Fibroblast of the aortic adventitia (primary cell): ENCODE data around the gene CD276. TPM values are rescaled to one million over a fixed set of nuclear protein-coding genes. Genes with fewer than 3 reads are reported as not detected.

Experiments used
- DNase-seq: peaks from one replicate; pipeline ENCODE4 v3.0.0-alpha.2; 2010; ENCODE audit warnings: low read depth
- H3K4me3 ChIP-seq: 2 replicates; pipeline ENCODE4 v1.5.1; 2011; ENCODE audit warnings: low read depth, mild to moderate bottlenecking, control low read depth, low read length, moderate library complexity
- CTCF ChIP-seq: IDR thresholded peaks from 2 replicates; pipeline ENCODE4 v1.5.1; 2011; ENCODE audit warnings: mild to moderate bottlenecking, low read length, control low read depth, inconsistent platforms; ENCODE audit not compliant: insufficient read depth
- total RNA-seq: library from RNA; depleted of rRNA; stranded (reverse); fragments of >200 nt; gene quantifications from 2 replicates; pipeline ENCODE4 v1.2.3, GENCODE V29; 2012; ENCODE audit warnings: low replicate concordance

The CD276 gene
- total RNA-seq, 1 donor, result 87.3 TPM

GRCh38 chr15:73750951-73751350, 66.8 kb downstream of the CD276 start:
- no peak for TF ChIP-seq CTCF
- DNase-seq, result no peak
- H3K4me3 ChIP-seq, result no peak overlapping the region

- no peak for TF ChIP-seq CTCF
- no peak for DNase-seq
Observed at GRCh38 chr15:73751511-73751898, 67.3 kb downstream of the CD276 start.

GRCh38 chr15:73751899-73752805, 68.0 kb downstream of the CD276 start:
- TF ChIP-seq CTCF, result no peak
- DNase-seq, result no peak
- H3K4me3 ChIP-seq, result peak overlapping the region; percentile 63

More at GRCh38 chr15:73751511-73751898, 67.3 kb downstream of the CD276 start:
- H3K4me3 ChIP-seq, result peak overlapping the region; percentile 17

DNA sequence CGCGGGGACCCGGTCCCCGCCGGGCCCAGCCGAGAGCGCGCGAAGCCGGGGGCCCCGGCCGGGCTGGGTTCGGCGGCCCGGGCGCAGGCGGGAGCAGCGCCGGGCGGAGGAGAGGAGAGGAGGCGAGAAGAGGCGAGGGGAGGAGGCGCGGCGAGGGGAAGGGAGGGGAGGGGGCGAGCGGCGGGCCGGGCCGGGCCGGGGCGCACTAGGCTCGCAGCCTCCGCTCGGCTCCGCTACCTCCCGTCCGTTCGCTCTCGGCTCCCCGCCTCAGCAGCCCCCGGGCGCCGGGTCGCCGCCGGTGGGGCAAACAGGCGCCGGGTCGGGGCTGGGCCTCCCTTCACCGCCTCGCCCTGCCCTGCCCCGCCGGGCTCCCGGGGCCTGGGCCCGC, 68.6 kb downstream of the CD276 start:
- TF ChIP-seq CTCF, result no peak
- no peak for DNase-seq
- H3K4me3 ChIP-seq, result peak overlapping the region; percentile 63

- peak within 1 kb of the TSS; percentile 63 for H3K4me3 ChIP-seq
- DNase-seq, result peak; percentile 28
- TF ChIP-seq CTCF, result no peak
Observed at GRCh38 chr15:73753250-73754130, 69.3 kb downstream of the CD276 start, which contains the start of gene INSYN1. INSYN1 (minus strand) TSS chr15:73753351; CDS start chr15:73751130, 2,221 bp downstream.

DNA sequence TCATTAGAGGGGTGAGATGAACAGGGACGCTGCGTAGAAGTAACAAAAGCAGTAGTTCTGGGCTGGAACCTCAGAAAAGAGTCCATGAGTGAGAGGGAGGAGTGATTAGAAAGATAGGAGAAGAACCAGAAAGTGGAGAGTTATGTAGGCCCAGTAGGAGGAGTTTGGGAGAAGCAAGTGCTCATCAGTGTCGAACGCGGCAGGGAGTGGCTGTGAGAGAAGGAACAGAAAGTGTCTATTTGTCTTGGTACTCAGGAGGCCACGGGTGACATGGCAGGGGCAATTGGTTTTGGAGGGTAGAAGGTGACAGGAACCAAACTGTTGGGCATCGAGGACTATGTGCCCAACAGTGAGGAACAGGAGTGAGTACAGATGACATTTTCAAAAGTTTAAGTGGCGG, 70.3 kb downstream of the CD276 start:
- no peak for DNase-seq
- no peak for TF ChIP-seq CTCF
- H3K4me3 ChIP-seq, result no peak overlapping the region
